Choroid plexus epithelial cell (primary cell): Measurements from ENCODE around the gene OAF.

ENCODE experiments used
- DNase-seq: peaks from one replicate; pipeline ENCODE4 v3.0.0-alpha.2; 2010; ENCODE audit warnings: low read depth
- H3K4me3 ChIP-seq: 2 replicates; pipeline ENCODE4 v1.5.1; 2011; ENCODE audit warnings: low read depth, mild to moderate bottlenecking, control low read depth, low read length, moderate library complexity
- TF ChIP-seq, protein P1 (sequence below): conservative IDR thresholded peaks from 2 replicates; pipeline ENCODE4 v1.5.1; 2011; ENCODE audit warnings: low read depth, mild to moderate bottlenecking, control low read depth, inconsistent platforms, low read length, moderate library complexity

Gene OAF

DNA sequence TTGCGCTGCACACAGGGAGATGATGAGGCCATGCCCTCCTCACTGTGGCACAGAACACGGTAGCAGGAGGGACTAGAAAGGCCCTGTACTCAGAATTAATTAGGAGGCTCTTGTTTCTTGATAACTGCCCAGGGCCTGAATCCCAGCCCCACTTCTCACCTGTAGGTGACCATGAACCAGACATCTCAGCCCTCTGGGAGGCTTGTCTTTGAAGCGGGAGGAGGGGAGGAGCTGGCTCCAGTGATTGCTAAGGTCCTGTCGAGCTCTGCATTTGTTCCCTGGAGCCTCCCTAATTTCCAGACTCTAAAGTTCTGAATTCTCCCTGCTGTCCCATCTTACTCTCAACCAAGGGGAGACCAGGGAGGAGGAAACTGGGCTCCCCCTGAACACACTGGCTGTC lies 19.8 kb upstream of the OAF start:
- no peak for DNase-seq
- TF ChIP-seq, protein P1, sequence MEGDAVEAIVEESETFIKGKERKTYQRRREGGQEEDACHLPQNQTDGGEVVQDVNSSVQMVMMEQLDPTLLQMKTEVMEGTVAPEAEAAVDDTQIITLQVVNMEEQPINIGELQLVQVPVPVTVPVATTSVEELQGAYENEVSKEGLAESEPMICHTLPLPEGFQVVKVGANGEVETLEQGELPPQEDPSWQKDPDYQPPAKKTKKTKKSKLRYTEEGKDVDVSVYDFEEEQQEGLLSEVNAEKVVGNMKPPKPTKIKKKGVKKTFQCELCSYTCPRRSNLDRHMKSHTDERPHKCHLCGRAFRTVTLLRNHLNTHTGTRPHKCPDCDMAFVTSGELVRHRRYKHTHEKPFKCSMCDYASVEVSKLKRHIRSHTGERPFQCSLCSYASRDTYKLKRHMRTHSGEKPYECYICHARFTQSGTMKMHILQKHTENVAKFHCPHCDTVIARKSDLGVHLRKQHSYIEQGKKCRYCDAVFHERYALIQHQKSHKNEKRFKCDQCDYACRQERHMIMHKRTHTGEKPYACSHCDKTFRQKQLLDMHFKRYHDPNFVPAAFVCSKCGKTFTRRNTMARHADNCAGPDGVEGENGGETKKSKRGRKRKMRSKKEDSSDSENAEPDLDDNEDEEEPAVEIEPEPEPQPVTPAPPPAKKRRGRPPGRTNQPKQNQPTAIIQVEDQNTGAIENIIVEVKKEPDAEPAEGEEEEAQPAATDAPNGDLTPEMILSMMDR: no peak
- no peak overlapping the region for H3K4me3 ChIP-seq

DNA sequence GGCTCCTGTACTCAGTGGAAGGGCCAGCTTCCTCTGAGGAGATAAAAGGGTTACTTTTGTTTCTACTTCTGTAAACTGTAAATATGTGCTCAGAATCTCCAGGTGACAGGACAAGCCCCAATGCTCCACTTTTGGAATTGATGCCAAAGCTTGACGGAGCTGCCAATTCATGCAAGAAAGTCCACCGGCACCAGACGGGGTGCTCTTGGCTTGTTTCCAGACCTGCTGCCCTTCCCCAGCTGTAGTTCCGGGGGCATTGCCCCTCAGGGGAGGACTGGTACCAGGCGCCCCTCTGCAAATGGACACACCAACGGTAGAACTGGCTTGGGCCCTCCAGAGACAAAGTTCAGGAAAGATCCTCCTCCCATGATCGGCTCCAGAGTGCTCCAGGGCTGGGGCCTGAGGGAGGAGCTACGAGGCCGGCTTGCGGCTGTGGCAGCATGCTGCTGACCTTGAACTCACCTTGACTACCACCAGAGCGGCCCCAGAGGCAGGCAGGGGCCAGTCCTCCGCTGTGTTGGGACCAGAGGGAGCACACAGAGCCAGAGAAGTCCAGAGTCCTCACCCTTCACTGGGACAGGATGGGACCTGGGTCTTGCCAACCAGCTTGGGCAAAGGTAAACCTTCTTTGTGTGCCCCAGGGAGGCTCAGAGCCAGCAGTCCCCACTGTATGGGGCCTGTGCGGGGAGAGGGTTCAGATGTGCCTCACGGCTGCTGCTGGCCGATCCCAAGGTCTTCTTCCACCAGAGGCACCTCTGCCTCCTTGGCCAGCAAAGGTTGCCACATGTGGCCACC lies 17.8 kb upstream of the OAF start:
- no peak for DNase-seq
- no peak overlapping the region for H3K4me3 ChIP-seq
- TF ChIP-seq, protein P1: no peak

DNA sequence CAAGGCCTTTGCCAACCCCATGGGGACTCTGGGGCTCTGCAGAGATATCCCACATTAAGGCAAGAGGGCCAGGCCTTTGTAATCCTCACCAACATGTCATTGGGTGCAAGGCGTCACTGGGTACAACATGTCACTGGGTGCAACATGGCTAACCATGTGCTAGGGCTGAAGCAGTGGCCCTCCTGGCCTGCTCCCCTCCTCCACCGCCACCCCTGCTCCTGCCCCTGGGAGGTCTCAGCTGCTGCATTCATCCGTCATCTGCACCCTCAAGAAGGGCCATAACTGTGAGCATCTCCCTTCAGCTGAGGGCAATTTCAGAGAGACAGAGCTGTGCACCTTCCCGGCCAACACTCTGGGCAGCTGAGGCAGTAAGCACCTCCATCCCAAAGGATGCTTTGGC lies 16.7 kb upstream of the OAF start:
- TF ChIP-seq, protein P1: no peak
- no peak overlapping the region for H3K4me3 ChIP-seq
- no peak for DNase-seq

DNA sequence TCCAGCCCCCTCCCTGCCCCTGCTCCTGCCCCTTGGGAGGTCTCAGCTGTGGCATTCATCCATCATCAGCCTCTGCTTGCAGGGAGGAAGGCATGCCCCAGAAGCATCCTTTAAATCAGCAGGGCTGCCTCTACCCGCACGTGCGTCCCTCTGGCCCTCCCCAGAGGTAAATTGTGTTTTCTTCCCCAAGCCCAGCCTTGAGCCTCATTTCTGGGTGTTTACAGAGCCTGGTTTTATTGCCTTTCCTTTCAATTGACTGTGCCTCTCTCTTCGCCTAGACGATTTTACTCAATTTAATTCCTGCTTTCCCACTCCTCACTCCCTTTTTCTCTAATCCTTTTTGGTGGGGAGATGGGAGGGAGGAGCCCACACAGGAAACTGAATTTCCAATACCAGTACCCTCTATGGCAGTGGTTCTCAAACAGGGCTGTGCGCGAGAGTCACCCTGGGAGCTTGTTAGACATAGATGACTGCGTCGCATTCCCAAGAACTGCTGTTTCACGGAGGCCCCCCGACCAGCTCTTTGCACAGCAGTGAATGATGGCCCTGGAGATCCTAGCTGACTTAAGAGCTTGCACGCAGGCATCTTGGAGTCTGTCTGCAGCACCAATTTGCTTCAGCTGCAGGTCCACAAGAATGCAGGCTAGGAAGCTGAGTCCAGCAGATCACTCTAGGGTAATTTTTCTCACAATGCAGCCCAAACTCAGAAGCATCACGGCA lies 15.1 kb upstream of the OAF start:
- DNase-seq: no peak
- TF ChIP-seq, protein P1: no peak
- no peak overlapping the region for H3K4me3 ChIP-seq

DNA sequence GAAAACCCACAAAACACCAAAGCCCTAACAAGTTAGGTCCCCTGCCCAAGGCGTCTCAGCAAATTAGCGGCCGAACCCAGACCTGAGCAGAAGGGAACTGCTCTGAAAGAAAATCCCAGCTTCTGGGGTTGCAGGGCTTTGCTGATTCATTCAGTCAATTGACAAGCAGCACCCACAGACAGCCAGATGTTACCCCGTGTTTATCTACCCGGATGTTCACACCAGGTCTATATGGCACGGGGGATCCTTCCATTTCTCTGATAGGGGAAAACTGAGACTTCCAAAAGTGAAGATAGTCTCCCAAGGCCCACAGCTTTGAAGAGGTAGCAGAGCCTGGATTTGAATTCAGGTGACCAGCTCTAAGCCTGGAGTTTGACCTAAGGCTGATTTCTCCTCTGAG lies 14.0 kb upstream of the OAF start:
- no peak for DNase-seq
- no peak overlapping the region for H3K4me3 ChIP-seq
- TF ChIP-seq, protein P1: no peak

DNA sequence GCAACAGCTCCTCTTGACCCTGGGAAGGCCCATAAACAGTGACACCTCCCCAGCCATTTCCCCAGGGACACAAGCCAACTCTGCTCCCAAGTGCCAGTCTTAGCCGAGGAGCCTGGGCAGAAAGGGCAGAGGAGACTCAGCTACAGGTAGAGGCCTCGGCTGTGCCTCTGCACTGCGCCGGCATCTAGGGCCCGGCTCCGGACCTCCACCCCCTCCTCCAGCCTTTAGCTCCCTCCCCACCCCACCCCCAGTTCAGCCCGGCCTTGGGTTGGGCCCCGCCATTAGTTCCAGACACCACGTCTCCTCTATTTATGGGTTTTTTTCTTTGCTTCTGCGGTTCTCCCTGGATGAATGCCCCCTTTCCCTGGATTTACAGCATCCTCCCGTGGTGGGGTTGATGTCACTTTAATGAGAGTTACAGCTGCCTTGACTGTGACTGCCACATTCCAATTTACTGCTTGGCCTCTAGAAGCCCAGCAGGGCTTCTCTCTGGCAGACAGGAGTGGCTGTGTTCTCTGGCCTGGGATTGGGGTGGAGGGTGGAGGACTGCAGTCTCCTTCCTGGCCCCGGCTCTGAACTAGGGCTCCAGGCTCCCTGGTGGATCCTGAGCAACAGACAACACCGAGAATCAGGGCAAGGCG lies 13.5 kb upstream of the OAF start:
- TF ChIP-seq, protein P1: no peak
- no peak overlapping the region for H3K4me3 ChIP-seq
- no peak for DNase-seq
